HEK293 (cell line): ENCODE data around the gene HDDC2.

Experiments used
- HOXD13 ChIP-seq: sonication (generic); formaldehyde crosslinking; IDR thresholded peaks from 2 replicates; pipeline ENCODE4 v1.8.0; 2022; ENCODE audit warnings: missing genetic modification reagents, borderline replicate concordance
- OVOL3 ChIP-seq: fragments of 450-650 bp; formaldehyde crosslinking; IDR thresholded peaks from 2 replicates; pipeline ENCODE4 v1.5.1; 2016; ENCODE audit warnings: missing biosample characterization, missing genetic modification characterization
- REPIN1 ChIP-seq: fragments of 450-650 bp; formaldehyde crosslinking; IDR thresholded peaks from 2 replicates; pipeline ENCODE4 v1.5.1; 2017; ENCODE audit warnings: missing biosample characterization, missing genetic modification characterization, low read depth
- SALL2 ChIP-seq: fragments of 450-650 bp; formaldehyde crosslinking; IDR thresholded peaks from 2 replicates; pipeline ENCODE4 v1.5.0; 2017; ENCODE audit warnings: missing biosample characterization, mild to moderate bottlenecking, missing genetic modification characterization, borderline replicate concordance
- SCRT1 ChIP-seq: fragments of 450-650 bp; formaldehyde crosslinking; IDR thresholded peaks from 2 replicates; pipeline ENCODE4 v1.5.1; 2016; ENCODE audit warnings: missing biosample characterization, missing genetic modification characterization, borderline replicate concordance
- SP3 ChIP-seq: fragments of 450-650 bp; formaldehyde crosslinking; IDR thresholded peaks from 2 replicates; pipeline ENCODE4 v1.5.1; 2016; ENCODE audit warnings: missing biosample characterization, missing genetic modification characterization
- YY1 ChIP-seq: fragments of 450-650 bp; formaldehyde crosslinking; IDR thresholded peaks from 2 replicates; pipeline ENCODE4 v1.5.1; 2018; ENCODE audit warnings: missing biosample characterization, missing genetic modification characterization
- ZEB2 ChIP-seq: fragments of 450-650 bp; formaldehyde crosslinking; IDR thresholded peaks from 2 replicates; pipeline ENCODE4 v1.5.1; 2016; ENCODE audit warnings: missing biosample characterization, missing genetic modification characterization
- ZFP3 ChIP-seq: fragments of 450-650 bp; formaldehyde crosslinking; IDR thresholded peaks from 2 replicates; pipeline ENCODE4 v1.5.1; 2016; ENCODE audit warnings: low read depth, missing biosample characterization, missing genetic modification characterization
- ZFP69B ChIP-seq: fragments of 450-650 bp; formaldehyde crosslinking; IDR thresholded peaks from 2 replicates; pipeline ENCODE4 v1.5.1; 2016; ENCODE audit warnings: missing biosample characterization, missing genetic modification characterization
- ZNF266 ChIP-seq: fragments of 450-650 bp; formaldehyde crosslinking; IDR thresholded peaks from 2 replicates; pipeline ENCODE4 v1.5.1; 2016; ENCODE audit warnings: missing biosample characterization, missing genetic modification characterization, low read depth
- ZNF292 ChIP-seq: fragments of 450-650 bp; formaldehyde crosslinking; IDR thresholded peaks from 2 replicates; pipeline ENCODE4 v1.5.1; 2016; ENCODE audit warnings: low read depth, missing biosample characterization, missing genetic modification characterization, borderline replicate concordance
- ZNF473 ChIP-seq: fragments of 450-650 bp; formaldehyde crosslinking; IDR thresholded peaks from 2 replicates; pipeline ENCODE4 v1.5.1; 2017; ENCODE audit warnings: missing biosample characterization, missing genetic modification characterization
- ZNF549 ChIP-seq: fragments of 450-650 bp; IDR thresholded peaks from 2 replicates; pipeline ENCODE4 v1.5.1; 2018; ENCODE audit warnings: missing biosample characterization, missing genetic modification characterization, mild to moderate bottlenecking, inconsistent platforms, moderate library complexity
- ZNF560 ChIP-seq: fragments of 450-650 bp; formaldehyde crosslinking; IDR thresholded peaks from 2 replicates; pipeline ENCODE4 v1.5.1; 2017; ENCODE audit warnings: missing biosample characterization, missing genetic modification characterization, borderline replicate concordance
- ZNF561 ChIP-seq: fragments of 450-650 bp; IDR thresholded peaks from 2 replicates; pipeline ENCODE4 v1.5.1; 2018; ENCODE audit warnings: missing biosample characterization, missing genetic modification characterization, borderline replicate concordance
- ZNF624 ChIP-seq: fragments of 450-650 bp; formaldehyde crosslinking; IDR thresholded peaks from 2 replicates; pipeline ENCODE4 v1.5.1; 2017; ENCODE audit warnings: missing biosample characterization, missing genetic modification characterization
- ZNF670 ChIP-seq: fragments of 450-650 bp; formaldehyde crosslinking; IDR thresholded peaks from 2 replicates; pipeline ENCODE4 v1.5.1; 2016; ENCODE audit warnings: missing biosample characterization, missing genetic modification characterization, low read depth
- ZNF707 ChIP-seq: fragments of 450-650 bp; formaldehyde crosslinking; IDR thresholded peaks from 2 replicates; pipeline ENCODE4 v1.5.1; 2016; ENCODE audit warnings: missing biosample characterization, missing genetic modification characterization
- ZNF791 ChIP-seq: fragments of 450-650 bp; formaldehyde crosslinking; IDR thresholded peaks from 2 replicates; pipeline ENCODE4 v1.5.1; 2016; ENCODE audit warnings: missing biosample characterization, missing genetic modification characterization
- ZNF843 ChIP-seq: fragments of 450-650 bp; formaldehyde crosslinking; IDR thresholded peaks from 2 replicates; pipeline ENCODE4 v1.5.1; 2016; ENCODE audit warnings: missing biosample characterization, missing genetic modification characterization
- TF ChIP-seq, protein P1 (sequence below): fragments of 450-650 bp; formaldehyde crosslinking; optimal IDR thresholded peaks from 2 replicates; pipeline ENCODE3; 2016; ENCODE audit warnings: missing biosample characterization, mild to moderate bottlenecking, missing genetic modification characterization
- TF ChIP-seq, protein P2 (sequence below): fragments of 450-650 bp; formaldehyde crosslinking; conservative IDR thresholded peaks from 2 replicates; pipeline ENCODE4 v1.5.1; 2016; ENCODE audit warnings: low read depth, missing biosample characterization, missing genetic modification characterization
- TF ChIP-seq, protein P3 (sequence below): fragments of 450-650 bp; formaldehyde crosslinking; IDR thresholded peaks from 2 replicates; pipeline ENCODE4 v1.5.1; 2017; ENCODE audit warnings: missing biosample characterization, missing genetic modification characterization

The HDDC2 gene

DNA sequence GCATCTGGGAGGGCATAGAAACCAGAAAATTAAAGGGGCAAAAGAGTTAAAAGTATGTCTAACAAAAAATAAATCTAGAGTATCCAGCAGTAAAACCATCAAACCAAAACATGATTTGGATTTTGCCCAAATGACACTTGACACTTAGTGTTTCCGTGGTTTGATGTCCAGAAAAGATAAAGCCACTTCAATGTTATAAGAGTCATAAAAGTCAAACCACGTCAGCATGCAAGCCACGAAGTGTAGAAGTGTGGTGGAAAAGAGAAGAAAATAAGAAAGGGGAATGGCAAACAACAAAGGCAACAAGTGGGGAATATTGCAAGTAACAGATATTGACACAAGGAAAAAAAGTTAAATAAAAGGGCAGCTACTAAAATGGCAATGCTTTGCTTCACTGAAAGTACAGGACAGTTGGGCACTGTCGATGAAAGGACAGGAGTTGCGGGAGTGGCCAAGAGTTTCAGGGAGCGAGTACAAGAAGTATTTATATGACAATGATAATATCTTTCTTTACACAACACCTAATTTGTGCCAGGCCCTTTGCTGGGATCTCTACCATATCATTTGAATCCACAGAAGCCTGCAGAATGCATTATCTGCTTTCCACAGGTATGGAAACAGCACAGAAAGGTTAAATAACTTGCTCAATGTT is 6.3 kb upstream of the HDDC2 start (continued):
- TF ChIP-seq, protein P1, sequence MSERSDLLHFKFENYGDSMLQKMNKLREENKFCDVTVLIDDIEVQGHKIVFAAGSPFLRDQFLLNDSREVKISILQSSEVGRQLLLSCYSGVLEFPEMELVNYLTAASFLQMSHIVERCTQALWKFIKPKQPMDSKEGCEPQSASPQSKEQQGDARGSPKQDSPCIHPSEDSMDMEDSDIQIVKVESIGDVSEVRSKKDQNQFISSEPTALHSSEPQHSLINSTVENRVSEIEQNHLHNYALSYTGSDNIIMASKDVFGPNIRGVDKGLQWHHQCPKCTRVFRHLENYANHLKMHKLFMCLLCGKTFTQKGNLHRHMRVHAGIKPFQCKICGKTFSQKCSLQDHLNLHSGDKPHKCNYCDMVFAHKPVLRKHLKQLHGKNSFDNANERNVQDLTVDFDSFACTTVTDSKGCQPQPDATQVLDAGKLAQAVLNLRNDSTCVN (tag by site-specific recombination) = no peak
- TF ChIP-seq ZNF549 (tag by site-specific recombination) (no peak), ZNF266 (no peak), ZNF292 (no peak), ZNF473 (tag by site-specific recombination) (no peak), SALL2 (tag by site-specific recombination) (no peak), ZFP69B (tag by site-specific recombination) (no peak; the same call in 1 of the 2 replicates), ZFP3 (tag by site-specific recombination) (no peak), REPIN1 (tag by site-specific recombination) (peak; percentile 7; the same call in 1 of the 2 replicates), HOXD13 (CRISPR knock-in tag) (peak; percentile 39; the same call in 1 of the 2 replicates), SP3 (no peak), OVOL3 (tag by site-specific recombination) (peak; percentile 65; the same call in 1 of the 2 replicates), YY1 (tag by site-specific recombination) (no peak), ZNF560 (no peak), ZNF624 (tag by site-specific recombination) (no peak), ZEB2 (tag by site-specific recombination) (no peak), ZNF561 (no peak), SCRT1 (no peak), ZNF707 (tag by site-specific recombination) (no peak), ZNF670 (tag by site-specific recombination) (no peak), ZNF843 (peak; percentile 76), ZNF791 (tag by site-specific recombination) (no peak)
- TF ChIP-seq, protein P2, sequence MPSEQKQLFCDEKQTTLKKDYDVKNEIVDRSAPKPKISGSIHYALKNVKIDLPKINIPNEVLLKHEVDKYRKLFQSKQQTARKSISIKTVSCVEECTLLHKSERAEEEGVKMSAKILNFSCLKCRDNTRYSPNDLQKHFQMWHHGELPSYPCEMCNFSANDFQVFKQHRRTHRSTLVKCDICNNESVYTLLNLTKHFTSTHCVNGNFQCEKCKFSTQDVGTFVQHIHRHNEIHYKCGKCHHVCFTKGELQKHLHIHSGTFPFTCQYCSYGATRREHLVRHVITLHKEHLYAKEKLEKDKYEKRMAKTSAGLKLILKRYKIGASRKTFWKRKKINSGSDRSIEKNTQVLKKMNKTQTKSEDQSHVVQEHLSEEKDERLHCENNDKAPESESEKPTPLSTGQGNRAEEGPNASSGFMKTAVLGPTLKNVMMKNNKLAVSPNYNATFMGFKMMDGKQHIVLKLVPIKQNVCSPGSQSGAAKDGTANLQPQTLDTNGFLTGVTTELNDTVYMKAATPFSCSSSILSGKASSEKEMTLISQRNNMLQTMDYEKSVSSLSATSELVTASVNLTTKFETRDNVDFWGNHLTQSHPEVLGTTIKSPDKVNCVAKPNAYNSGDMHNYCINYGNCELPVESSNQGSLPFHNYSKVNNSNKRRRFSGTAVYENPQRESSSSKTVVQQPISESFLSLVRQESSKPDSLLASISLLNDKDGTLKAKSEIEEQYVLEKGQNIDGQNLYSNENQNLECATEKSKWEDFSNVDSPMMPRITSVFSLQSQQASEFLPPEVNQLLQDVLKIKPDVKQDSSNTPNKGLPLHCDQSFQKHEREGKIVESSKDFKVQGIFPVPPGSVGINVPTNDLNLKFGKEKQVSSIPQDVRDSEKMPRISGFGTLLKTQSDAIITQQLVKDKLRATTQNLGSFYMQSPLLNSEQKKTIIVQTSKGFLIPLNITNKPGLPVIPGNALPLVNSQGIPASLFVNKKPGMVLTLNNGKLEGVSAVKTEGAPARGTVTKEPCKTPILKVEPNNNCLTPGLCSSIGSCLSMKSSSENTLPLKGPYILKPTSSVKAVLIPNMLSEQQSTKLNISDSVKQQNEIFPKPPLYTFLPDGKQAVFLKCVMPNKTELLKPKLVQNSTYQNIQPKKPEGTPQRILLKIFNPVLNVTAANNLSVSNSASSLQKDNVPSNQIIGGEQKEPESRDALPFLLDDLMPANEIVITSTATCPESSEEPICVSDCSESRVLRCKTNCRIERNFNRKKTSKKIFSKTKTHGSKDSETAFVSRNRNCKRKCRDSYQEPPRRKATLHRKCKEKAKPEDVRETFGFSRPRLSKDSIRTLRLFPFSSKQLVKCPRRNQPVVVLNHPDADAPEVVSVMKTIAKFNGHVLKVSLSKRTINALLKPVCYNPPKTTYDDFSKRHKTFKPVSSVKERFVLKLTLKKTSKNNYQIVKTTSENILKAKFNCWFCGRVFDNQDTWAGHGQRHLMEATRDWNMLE = no peak
- TF ChIP-seq, protein P3, sequence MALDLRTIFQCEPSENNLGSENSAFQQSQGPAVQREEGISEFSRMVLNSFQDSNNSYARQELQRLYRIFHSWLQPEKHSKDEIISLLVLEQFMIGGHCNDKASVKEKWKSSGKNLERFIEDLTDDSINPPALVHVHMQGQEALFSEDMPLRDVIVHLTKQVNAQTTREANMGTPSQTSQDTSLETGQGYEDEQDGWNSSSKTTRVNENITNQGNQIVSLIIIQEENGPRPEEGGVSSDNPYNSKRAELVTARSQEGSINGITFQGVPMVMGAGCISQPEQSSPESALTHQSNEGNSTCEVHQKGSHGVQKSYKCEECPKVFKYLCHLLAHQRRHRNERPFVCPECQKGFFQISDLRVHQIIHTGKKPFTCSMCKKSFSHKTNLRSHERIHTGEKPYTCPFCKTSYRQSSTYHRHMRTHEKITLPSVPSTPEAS = no peak
